Endodermal cell (in vitro differentiated cells): ENCODE data around the gene SCAF4. TPM values are rescaled to one million over a fixed set of nuclear protein-coding genes. Genes with fewer than 3 reads are reported as not detected.

Experiments
- DNase-seq: peaks from one replicate; pipeline ENCODE4 v3.0.0-alpha.2; 2017
- H3K27ac ChIP-seq: 2 replicates; pipeline ENCODE4 v1.5.1; 2013; ENCODE audit warnings: mild to moderate bottlenecking, low read depth, low read length, moderate library complexity
- H3K27me3 ChIP-seq: 2 replicates; pipeline ENCODE4 v1.6.1; 2013; ENCODE audit warnings: mild to moderate bottlenecking, low read length, moderate library complexity; ENCODE audit not compliant: insufficient read depth, control insufficient read depth, poor library complexity, severe bottlenecking
- H3K36me3 ChIP-seq: 2 replicates; pipeline ENCODE4 v1.7.0; 2013; ENCODE audit warnings: mild to moderate bottlenecking, low read length, moderate library complexity; ENCODE audit not compliant: control insufficient read depth, insufficient read depth
- H3K4me1 ChIP-seq: one replicate; pipeline ENCODE4 v1.7.0; 2013; ENCODE audit warnings: low read length; ENCODE audit not compliant: control insufficient read depth, insufficient read depth
- H3K4me3 ChIP-seq: 2 replicates; pipeline ENCODE4 v1.5.1; 2013; ENCODE audit warnings: mild to moderate bottlenecking, low read length, moderate library complexity
- H3K9ac ChIP-seq: 2 replicates; pipeline ENCODE4 v1.6.1; 2013; ENCODE audit warnings: mild to moderate bottlenecking, low read length, moderate library complexity; ENCODE audit not compliant: poor library complexity, severe bottlenecking; ENCODE audit errors: extremely low read depth
- H3K9me3 ChIP-seq: 2 replicates; pipeline ENCODE4 v1.6.1; 2013; ENCODE audit warnings: mild to moderate bottlenecking, low read length, moderate library complexity; ENCODE audit not compliant: control insufficient read depth
- H3K27ac Mint-ChIP-seq: 2 replicates; pipeline ENCODE4 v1.8.0; 2020; ENCODE audit warnings: mixed read lengths
- H3K27me3 Mint-ChIP-seq: 2 replicates; pipeline ENCODE4 v1.8.0; 2021; ENCODE audit warnings: mild to moderate bottlenecking, mixed read lengths; ENCODE audit not compliant: insufficient read depth
- H3K36me3 Mint-ChIP-seq: 2 replicates; pipeline ENCODE4 v1.8.0; 2020; ENCODE audit warnings: low read depth, mixed read lengths
- H3K4me1 Mint-ChIP-seq: 2 replicates; pipeline ENCODE4 v1.8.0; 2020; ENCODE audit warnings: mixed read lengths
- H3K4me3 Mint-ChIP-seq: 2 replicates; pipeline ENCODE4 v1.8.0; 2020; ENCODE audit warnings: mild to moderate bottlenecking, moderate library complexity, mixed read lengths
- H3K9me3 Mint-ChIP-seq: 2 replicates; pipeline ENCODE4 v1.8.0; 2020; ENCODE audit warnings: mild to moderate bottlenecking, mixed read lengths
- CTCF ChIP-seq: fragments of 200-600 bp; sonication (generic); conservative IDR thresholded peaks from 2 replicates; pipeline ENCODE4 v1.5.0; 2021; ENCODE audit warnings: antibody characterized with exemption, mild to moderate bottlenecking
- WGBS, 2 experiments: methylation state at CpG; one replicate each; pipeline versions ENCODE4 v1.1.5 to v1.1.7; 2013; ENCODE audit warnings: missing lambda C conversion rate in 2 of 2, mixed read lengths in 1 of 2; ENCODE audit not compliant: insufficient coverage in 1 of 2, insufficient read length in 1 of 2; 5-methylcytosine and 5-hydroxymethylcytosine counted together
- total RNA-seq, 2 donors: library from RNA; stranded (reverse); fragmentation: NEBNext Ultra II Directional in 1 of 2; extraction: Animal tissue kit (Norgen Biotek cat#: 25700) in 1 of 2; gene quantifications; 2 replicates in 1 of 2; 3 replicates in 1 of 2; pipeline ENCODE4 v1.2.1, GENCODE V29; 2021

Gene SCAF4
- total RNA-seq, 2 donors from 2014 or later = 61.3 to 67.8 TPM

GRCh38 chr21:31778546-31778945, 46.6 kb upstream of the SCAF4 start:
- Histone ChIP-seq H3K36me3 (no peaks in the 10 kb centered on the region), H3K9me3 (no peaks in the 10 kb centered on the region), H3K27ac (no peak overlapping the region), H3K4me1 (no peaks in the 10 kb centered on the region), H3K27me3 (peaks cover 42% of the 10 kb centered on the region), H3K4me3 (no peak overlapping the region), H3K9ac (no peak overlapping the region)
- 78 to 83% methylated on average over 5 of the region's 5 CpGs for WGBS, 2 experiments
- Mint-ChIP-seq H3K27ac (no peak overlapping the region), H3K4me3 (no peak overlapping the region), H3K4me1 (no peaks in the 10 kb centered on the region), H3K36me3 (no peaks in the 10 kb centered on the region), H3K9me3 (no peaks in the 10 kb centered on the region), H3K27me3 (peaks cover 43% of the 10 kb centered on the region)
- no peak for TF ChIP-seq CTCF
- no peak for DNase-seq

- no peak for TF ChIP-seq CTCF
- Histone ChIP-seq H3K36me3 (no peaks in the 10 kb centered on the region), H3K9ac (no peak overlapping the region), H3K27me3 (peaks cover 42% of the 10 kb centered on the region), H3K4me1 (no peaks in the 10 kb centered on the region), H3K27ac (no peak overlapping the region), H3K4me3 (no peak overlapping the region), H3K9me3 (no peaks in the 10 kb centered on the region)
- no peak for DNase-seq
- WGBS, 2 experiments = 90 to 91% methylated on average over 2 to 5 of the region's 5 CpGs
- Mint-ChIP-seq H3K4me1 (no peaks in the 10 kb centered on the region), H3K36me3 (no peaks in the 10 kb centered on the region), H3K27ac (no peak overlapping the region), H3K27me3 (peaks cover 40% of the 10 kb centered on the region), H3K4me3 (no peak overlapping the region), H3K9me3 (no peaks in the 10 kb centered on the region)
These were observed 45.9 kb upstream of the SCAF4 start for GRCh38 chr21:31777857-31778256.

- no peak for TF ChIP-seq CTCF
- Mint-ChIP-seq H3K4me1 (no peaks in the 10 kb centered on the region), H3K9me3 (no peaks in the 10 kb centered on the region), H3K4me3 (no peak overlapping the region), H3K27ac (no peak overlapping the region), H3K27me3 (peaks cover 27% of the 10 kb centered on the region), H3K36me3 (no peaks in the 10 kb centered on the region)
- Histone ChIP-seq H3K27ac (no peak overlapping the region), H3K4me1 (no peaks in the 10 kb centered on the region), H3K4me3 (no peak overlapping the region), H3K9ac (no peak overlapping the region), H3K27me3 (peaks cover 35% of the 10 kb centered on the region), H3K36me3 (no peaks in the 10 kb centered on the region), H3K9me3 (no peaks in the 10 kb centered on the region)
- no CpG with 5 or more reads among the region's 1 CpG for WGBS, 2 experiments
- DNase-seq = no peak
These were observed 42.1 kb upstream of the SCAF4 start for GRCh38 chr21:31774031-31774430.
